ENCODE measurements around the gene MGAT4A.

Gene MGAT4A

GRCh38 chr2:98658816-98659490 is 72.0 kb downstream of the MGAT4A start:
- no peak for DNase-seq (ENCODE audit: low spot score)

GRCh38 chr2:98656800-98657199 is 74.1 kb downstream of the MGAT4A start:
- no peak for DNase-seq (ENCODE audit: low spot score)

- no peak for DNase-seq (ENCODE audit: low spot score)
These were observed 76.0 kb downstream of the MGAT4A start for GRCh38 chr2:98654699-98655495.

GRCh38 chr2:98650998-98651397 is 79.9 kb downstream of the MGAT4A start:
- DNase-seq (ENCODE audit: low spot score), result no peak

- no peak for DNase-seq (ENCODE audit: low spot score)
These were observed 80.9 kb downstream of the MGAT4A start for GRCh38 chr2:98649992-98650375.

GRCh38 chr2:98649135-98649991 is 81.6 kb downstream of the MGAT4A start:
- peak; percentile 84 for DNase-seq (ENCODE audit: low spot score)

- DNase-seq (ENCODE audit: low spot score), result no peak
These were observed 82.5 kb downstream of the MGAT4A start for GRCh38 chr2:98648451-98648850.

- DNase-seq (ENCODE audit: low spot score), result no peak
These were observed 83.3 kb downstream of the MGAT4A start for GRCh38 chr2:98647636-98648035.

GRCh38 chr2:98643496-98644100 is 87.3 kb downstream of the MGAT4A start:
- DNase-seq (ENCODE audit: low spot score), result no peak

GRCh38 chr2:98637401-98638147 is 93.4 kb downstream of the MGAT4A start:
- DNase-seq (ENCODE audit: low spot score), result no peak

GRCh38 chr2:98634406-98635092 is 96.4 kb downstream of the MGAT4A start:
- no peak for DNase-seq (ENCODE audit: low spot score)

- no peak for DNase-seq (ENCODE audit: low spot score)
These were observed 98.6 kb downstream of the MGAT4A start for GRCh38 chr2:98632351-98632750.

- no peak for DNase-seq (ENCODE audit: low spot score)
These were observed 107.3 kb downstream of the MGAT4A start for GRCh38 chr2:98623657-98624056.

- DNase-seq (ENCODE audit: low spot score), result no peak
These were observed 113.8 kb downstream of the MGAT4A start for GRCh38 chr2:98617149-98617548.

GRCh38 chr2:98615481-98615880 is 115.5 kb downstream of the MGAT4A start:
- no peak for DNase-seq (ENCODE audit: low spot score)

GRCh38 chr2:98614024-98614739 is 116.8 kb downstream of the MGAT4A start:
- no peak for DNase-seq (ENCODE audit: low spot score)

GRCh38 chr2:98608962-98609604 is 121.8 kb downstream of the MGAT4A start:
- peak; percentile 64 for DNase-seq (ENCODE audit: low spot score)

GRCh38 chr2:98608116-98608961 is 122.6 kb downstream of the MGAT4A start, which contains the start of the genes COA5 and UNC50:
Gene COA5, minus strand, starts transcription at chr2:98608512. Its CDS starts 107 bp downstream, at chr2:98608405.
Gene UNC50, plus strand, starts transcription at chr2:98608589. Its CDS starts 1,171 bp downstream, at chr2:98609760.
- DNase-seq (ENCODE audit: low spot score), result peak; percentile 89

GRCh38 chr2:98607741-98608115 is 123.2 kb downstream of the MGAT4A start:
- DNase-seq (ENCODE audit: low spot score), result peak; percentile 31
